Sigmoid colon (tissue), 4 donors: ENCODE results near the gene XPO6.

Experiments
- CTCF ChIP-seq, 4 experiments: fragments of 450-650 bp in 3 of 4; fragments of 200-600 bp in 1 of 4; IDR thresholded peaks; one replicate each; pipeline ENCODE4 v1.5.1; 2016 to 2019; ENCODE audit warnings: antibody characterized with exemption in 4 of 4, mild to moderate bottlenecking in 3 of 4, moderate library complexity in 2 of 4
- EP300 ChIP-seq, 4 donors: sonication (generic); formaldehyde crosslinking; IDR thresholded peaks; one replicate each; pipeline ENCODE4 v1.6.1; 2017; ENCODE audit warnings: antibody characterized with exemption in 4 of 4
- POLR2A ChIP-seq, 2 donors: fragments of 450-650 bp; IDR thresholded peaks; one replicate each; pipeline ENCODE4 v1.6.1; 2016; ENCODE audit warnings: antibody characterized with exemption in 2 of 2, mild to moderate bottlenecking in 2 of 2, moderate library complexity in 2 of 2

GRCh38 chr16:28166394-28167208 is 45.2 kb downstream of the XPO6 start:
- no peak for TF ChIP-seq CTCF (IDR thresholded peaks at IDR 0.05)
- no peak for TF ChIP-seq POLR2A (IDR thresholded peaks at IDR 0.05)
- no peak for TF ChIP-seq EP300 (IDR thresholded peaks at IDR 0.05)
